ENCODE results near the gene TLE1. TPM values are rescaled to one million over a fixed set of nuclear protein-coding genes. Genes with fewer than 3 reads are reported as not detected.

The TLE1 gene
- total and polyA plus RNA-seq, 9 of the 15 experiments (the other 6 are each of a cell fraction or from before 2014, with no cell fraction given): 0.11 TPM; not detected in 8

GRCh38 chr9:81574405-81574804, 114.9 kb downstream of the TLE1 start:
- no peaks in the 10 kb centered on the region for H3K9me3 ChIP-seq (replicated peaks; ENCODE audit: control insufficient read depth, insufficient read depth, low read depth, low read length)
- H3K4me2 ChIP-seq (ENCODE audit: insufficient read depth, low read length): no peak overlapping the region
- H3K9me1 ChIP-seq (ENCODE audit: control insufficient read depth, insufficient read depth, low read length): no peaks in the 10 kb centered on the region
- H3K27me3 ChIP-seq (ENCODE audit: control insufficient read depth in 2 of 2, insufficient read depth in 2 of 2, low read length in 2 of 2): no peaks in the 10 kb centered on the region
- no peak overlapping the region for H3K4me3 ChIP-seq
- in situ Hi-C loops (cut with MboI): no loop called here
- no peak for DNase-seq (ENCODE audit: extremely low read depth in 1 of 4, low spot score in 3 of 4)
- H3K79me2 ChIP-seq (ENCODE audit: control insufficient read depth, insufficient read depth, low read length): no peaks in the 10 kb centered on the region
- H3K36me3 ChIP-seq (ENCODE audit: control insufficient read depth, insufficient read depth, low read length): no peaks in the 10 kb centered on the region
- intact Hi-C loops (cut with micrococcal nuclease): no loop called here
- TF ChIP-seq ELF4 (CRISPR knock-in tag; IDR thresholded peaks at IDR 0.05) (no peak), MCM7 (IDR thresholded peaks at IDR 0.05) (no peak), KDM4B (IDR thresholded peaks at IDR 0.05; ENCODE audit: borderline replicate concordance in 2 of 2, low read depth in 1 of 2) (no peak), ZNF133 (CRISPR knock-in tag; IDR thresholded peaks at IDR 0.05) (no peak), ZNF583 (CRISPR knock-in tag; IDR thresholded peaks at IDR 0.05) (no peak), MNT (conservative IDR thresholded peaks at IDR 0.05) (no peak), SREBF1 (IDR thresholded peaks at IDR 0.05; ENCODE audit: borderline replicate concordance, low read depth, low read length) (no peak), MEIS2 (IDR thresholded peaks at IDR 0.05; ENCODE audit: partially characterized antibody) (no peak), L3MBTL2 (IDR thresholded peaks at IDR 0.05) (no peak)
- H3K4me1 ChIP-seq (replicated peaks in 1 of 2; ENCODE audit: control insufficient read depth in 2 of 2, insufficient read depth in 2 of 2, low read length in 2 of 2): no peaks in the 10 kb centered on the region
- no TSS peak for BruUV-seq (replicated peaks)
- H2AFZ ChIP-seq (ENCODE audit: low read depth, low read length): no peak overlapping the region
- 0% methylated on average over 2 of the region's 2 CpGs for WGBS (ENCODE audit: insufficient coverage, low coverage, missing lambda C conversion rate)
- POLR2A ChIA-PET: no interaction called here
- no peak for FAIRE-seq
- no peaks in the 10 kb centered on the region for H4K20me1 ChIP-seq (replicated peaks; ENCODE audit: control insufficient read depth, insufficient read depth, low read length)
- CTCF ChIA-PET (ENCODE audit: low intra/inter-chr PET ratio): no interaction called here
- H3K9ac ChIP-seq (ENCODE audit: insufficient read depth in 1 of 2, low read depth in 2 of 2, low read length in 2 of 2): no peak overlapping the region
- no peak overlapping the region for H3K27ac ChIP-seq (ENCODE audit: extremely low read depth, low read depth, low read length)
- no peak for ATAC-seq
